A549 (cell line): ENCODE data around the gene SPC24.
"Not testable (repeated sequence)": the region's sequence is repeated elsewhere in the genome, so short reads cannot be mapped to it uniquely, and the experiment has no call there.

Experiments
- CEBPB ChIP-seq, 2 experiments: fragments of >200 bp in 1 of 2; sonication (Bioruptor Twin) in 1 of 2; formaldehyde crosslinking in 1 of 2; IDR thresholded peaks; 2 replicates each; pipeline ENCODE4 v1.6.1; 2012 to 2016
- NR3C1 ChIP-seq: fragments of >200 bp; sonication (Bioruptor Twin); formaldehyde crosslinking; IDR thresholded peaks from 3 replicates; pipeline ENCODE4 v1.6.1; 2017
- POLR2A ChIP-seq: IDR thresholded peaks from 2 replicates; pipeline ENCODE4 v1.6.1; 2012; ENCODE audit warnings: mild to moderate bottlenecking, low read length
- REST ChIP-seq: fragments of 200-600 bp; sonication (generic); IDR thresholded peaks from 2 replicates; pipeline ENCODE4 v1.6.1; 2016; ENCODE audit warnings: antibody characterized with exemption, mild to moderate bottlenecking, moderate library complexity
- RNF2 ChIP-seq: fragments of 200-600 bp; sonication (generic); IDR thresholded peaks from 2 replicates; pipeline ENCODE4 v1.6.1; 2016; ENCODE audit warnings: low read depth, mild to moderate bottlenecking, antibody characterized with exemption, moderate library complexity, borderline replicate concordance
- USF2 ChIP-seq: fragments of 450-650 bp; IDR thresholded peaks from 2 replicates; pipeline ENCODE4 v1.6.1; 2014; ENCODE audit warnings: antibody characterized with exemption
- TF ChIP-seq, protein P1 (sequence below): fragments of >200 bp; sonication (Bioruptor Twin); formaldehyde crosslinking; IDR thresholded peaks from 3 replicates; pipeline ENCODE4 v1.5.1; 2016
- TF ChIP-seq, protein P2 (sequence below): IDR thresholded peaks from 2 replicates; pipeline ENCODE4 v1.6.1; 2012

- TF ChIP-seq, protein P1, sequence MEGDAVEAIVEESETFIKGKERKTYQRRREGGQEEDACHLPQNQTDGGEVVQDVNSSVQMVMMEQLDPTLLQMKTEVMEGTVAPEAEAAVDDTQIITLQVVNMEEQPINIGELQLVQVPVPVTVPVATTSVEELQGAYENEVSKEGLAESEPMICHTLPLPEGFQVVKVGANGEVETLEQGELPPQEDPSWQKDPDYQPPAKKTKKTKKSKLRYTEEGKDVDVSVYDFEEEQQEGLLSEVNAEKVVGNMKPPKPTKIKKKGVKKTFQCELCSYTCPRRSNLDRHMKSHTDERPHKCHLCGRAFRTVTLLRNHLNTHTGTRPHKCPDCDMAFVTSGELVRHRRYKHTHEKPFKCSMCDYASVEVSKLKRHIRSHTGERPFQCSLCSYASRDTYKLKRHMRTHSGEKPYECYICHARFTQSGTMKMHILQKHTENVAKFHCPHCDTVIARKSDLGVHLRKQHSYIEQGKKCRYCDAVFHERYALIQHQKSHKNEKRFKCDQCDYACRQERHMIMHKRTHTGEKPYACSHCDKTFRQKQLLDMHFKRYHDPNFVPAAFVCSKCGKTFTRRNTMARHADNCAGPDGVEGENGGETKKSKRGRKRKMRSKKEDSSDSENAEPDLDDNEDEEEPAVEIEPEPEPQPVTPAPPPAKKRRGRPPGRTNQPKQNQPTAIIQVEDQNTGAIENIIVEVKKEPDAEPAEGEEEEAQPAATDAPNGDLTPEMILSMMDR = not testable (repeated sequence)
- TF ChIP-seq POLR2A; NR3C1; CEBPB (IDR thresholded peaks at IDR 0.05); REST; RNF2; USF2: not testable (repeated sequence)
- TF ChIP-seq, protein P2, sequence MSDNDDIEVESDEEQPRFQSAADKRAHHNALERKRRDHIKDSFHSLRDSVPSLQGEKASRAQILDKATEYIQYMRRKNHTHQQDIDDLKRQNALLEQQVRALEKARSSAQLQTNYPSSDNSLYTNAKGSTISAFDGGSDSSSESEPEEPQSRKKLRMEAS = not testable (repeated sequence)
Measured at GRCh38 chr19:11180975-11181374, 25.4 kb upstream of the SPC24 start.
